ENCODE data around the gene OSBPL10.

DNA sequence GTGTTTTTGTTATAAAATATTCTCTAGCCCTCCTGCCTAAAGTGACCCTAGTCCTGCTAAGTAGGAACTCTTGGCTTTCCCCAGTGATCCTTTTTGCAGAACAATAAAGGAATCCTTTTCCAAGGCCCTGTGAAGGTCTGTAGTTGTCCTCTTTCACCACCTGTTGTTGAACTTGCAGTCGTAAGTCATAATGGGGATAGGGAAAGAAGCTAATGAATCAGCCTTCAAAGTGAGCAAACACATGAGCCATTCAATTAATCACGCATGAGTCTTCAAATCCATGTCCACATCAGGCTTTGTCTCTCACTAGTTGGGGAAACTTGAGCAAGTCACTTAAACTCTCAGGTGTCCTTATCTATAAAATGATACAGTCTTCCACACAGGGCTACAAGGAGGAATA lies 28.0 kb upstream of the OSBPL10 start:
- TF ChIP-seq POLR2A (IDR thresholded peaks at IDR 0.05; ENCODE audit: low read depth, low read length) (no peak), FOS (IDR thresholded peaks at IDR 0.05; ENCODE audit: low read depth, low read length) (no peak), MAZ (IDR thresholded peaks at IDR 0.05; ENCODE audit: borderline replicate concordance, low read depth, low read length) (no peak), SMC3 (IDR thresholded peaks at IDR 0.05; ENCODE audit: low read depth, low read length) (no peak), CEBPB (IDR thresholded peaks at IDR 0.05; ENCODE audit: low read depth, low read length) (no peak), MXI1 (IDR thresholded peaks at IDR 0.05; ENCODE audit: borderline replicate concordance, low read depth, low read length) (no peak), BHLHE40 (IDR thresholded peaks at IDR 0.05; ENCODE audit: low read depth, low read length) (no peak), MAFK (IDR thresholded peaks at IDR 0.05; ENCODE audit: low read depth, low read length) (no peak), RCOR1 (IDR thresholded peaks at IDR 0.05; ENCODE audit: insufficient replicate concordance, low read length) (no peak), RAD21 (IDR thresholded peaks at IDR 0.05; ENCODE audit: low read length) (no peak)
- TF ChIP-seq, protein P1, sequence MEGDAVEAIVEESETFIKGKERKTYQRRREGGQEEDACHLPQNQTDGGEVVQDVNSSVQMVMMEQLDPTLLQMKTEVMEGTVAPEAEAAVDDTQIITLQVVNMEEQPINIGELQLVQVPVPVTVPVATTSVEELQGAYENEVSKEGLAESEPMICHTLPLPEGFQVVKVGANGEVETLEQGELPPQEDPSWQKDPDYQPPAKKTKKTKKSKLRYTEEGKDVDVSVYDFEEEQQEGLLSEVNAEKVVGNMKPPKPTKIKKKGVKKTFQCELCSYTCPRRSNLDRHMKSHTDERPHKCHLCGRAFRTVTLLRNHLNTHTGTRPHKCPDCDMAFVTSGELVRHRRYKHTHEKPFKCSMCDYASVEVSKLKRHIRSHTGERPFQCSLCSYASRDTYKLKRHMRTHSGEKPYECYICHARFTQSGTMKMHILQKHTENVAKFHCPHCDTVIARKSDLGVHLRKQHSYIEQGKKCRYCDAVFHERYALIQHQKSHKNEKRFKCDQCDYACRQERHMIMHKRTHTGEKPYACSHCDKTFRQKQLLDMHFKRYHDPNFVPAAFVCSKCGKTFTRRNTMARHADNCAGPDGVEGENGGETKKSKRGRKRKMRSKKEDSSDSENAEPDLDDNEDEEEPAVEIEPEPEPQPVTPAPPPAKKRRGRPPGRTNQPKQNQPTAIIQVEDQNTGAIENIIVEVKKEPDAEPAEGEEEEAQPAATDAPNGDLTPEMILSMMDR (conservative IDR thresholded peaks at IDR 0.05; ENCODE audit: low read depth, low read length) = no peak
- TF ChIP-seq, protein P2, sequence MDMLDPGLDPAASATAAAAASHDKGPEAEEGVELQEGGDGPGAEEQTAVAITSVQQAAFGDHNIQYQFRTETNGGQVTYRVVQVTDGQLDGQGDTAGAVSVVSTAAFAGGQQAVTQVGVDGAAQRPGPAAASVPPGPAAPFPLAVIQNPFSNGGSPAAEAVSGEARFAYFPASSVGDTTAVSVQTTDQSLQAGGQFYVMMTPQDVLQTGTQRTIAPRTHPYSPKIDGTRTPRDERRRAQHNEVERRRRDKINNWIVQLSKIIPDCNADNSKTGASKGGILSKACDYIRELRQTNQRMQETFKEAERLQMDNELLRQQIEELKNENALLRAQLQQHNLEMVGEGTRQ (IDR thresholded peaks at IDR 0.05; ENCODE audit: low read depth, low read length) = no peak
